Measurements from ENCODE around the gene MVB12A. TPM values are rescaled to one million over a fixed set of nuclear protein-coding genes. Genes with fewer than 3 reads are reported as not detected.
A peak's percentile ranks its signal among the peaks of the same experiment; 100 is the strongest.

MVB12A gene
- total RNA-seq, 6 donors from 2014 or later, result 25.1 to 55.2 (median 49.1) TPM

GRCh38 chr19:17460372-17461230 lies 40.8 kb downstream of the MVB12A start, which contains the start of gene NXNL1:
Gene NXNL1 (minus strand): TSS chr19:17460926. CDS start chr19:17460869, 57 bp downstream.
- ATAC-seq (ENCODE audit: low FRiP score in 2 of 2) (no peak), DNase-seq (peak in 1 of 2 donors; percentile 42)
- TF ChIP-seq CTCF (IDR thresholded peaks at IDR 0.05), result no peak
- Histone ChIP-seq H3K4me1 (peaks cover 2 to 6% (median 4%) of the 10 kb centered on the region in 4 donors), H3K27me3 (peaks cover 0 to 11% (median 6%) of the 10 kb centered on the region in 4 donors), H3K4me3 (no peak within 1 kb of the TSS), H3K9me3 (no peaks in the 10 kb centered on the region), H3K36me3 (no peaks in the 10 kb centered on the region), H3K27ac (no peak within 1 kb of the TSS)
- 79 to 87% methylated on average over 24 to 26 of the region's 26 CpGs for WGBS, 2 donors

GRCh38 chr19:17466487-17466850 lies 46.6 kb downstream of the MVB12A start:
- DNase-seq (no peak), ATAC-seq (ENCODE audit: low FRiP score in 2 of 2) (no peak)
- TF ChIP-seq EP300 (IDR thresholded peaks at IDR 0.05) (no peak), POLR2A (IDR thresholded peaks at IDR 0.05) (no peak), CTCF (IDR thresholded peaks at IDR 0.05) (peak in 1 of 6 experiments; percentile 10), POLR2AphosphoS5 (IDR thresholded peaks at IDR 0.05) (no peak)
- Histone ChIP-seq H3K27ac (no peak overlapping the region), H3K9me3 (no peaks in the 10 kb centered on the region), H3K4me3 (no peak overlapping the region), H3K4me1 (peaks cover 19 to 35% (median 23%) of the 10 kb centered on the region in 4 donors), H3K27me3 (no peaks in the 10 kb centered on the region), H3K36me3 (no peaks in the 10 kb centered on the region)
- WGBS, 2 donors, result 44 to 52% methylated on average over 6 of the region's 6 CpGs

GRCh38 chr19:17467471-17468301 lies 47.8 kb downstream of the MVB12A start:
- Histone ChIP-seq H3K27me3 (no peaks in the 10 kb centered on the region), H3K36me3 (no peaks in the 10 kb centered on the region), H3K9me3 (no peaks in the 10 kb centered on the region), H3K4me1 (peaks cover 19 to 47% (median 28%) of the 10 kb centered on the region in 4 donors), H3K27ac (peak overlapping the region in 3 of 4 donors; percentile 70 to 90 (median 87)), H3K4me3 (no peak overlapping the region)
- WGBS, 2 donors, result 65 to 80% methylated on average over 12 of the region's 12 CpGs
- ATAC-seq (ENCODE audit: low FRiP score in 2 of 2) (no peak), DNase-seq (no peak)
- no peak for TF ChIP-seq EP300 (IDR thresholded peaks at IDR 0.05)
- TF ChIP-seq CTCF (IDR thresholded peaks at IDR 0.05), result no peak

- peak overlapping the region in 3 of 4 donors; percentile 91 to 98 (median 97) for H3K4me3 ChIP-seq
- H3K27ac ChIP-seq, result peak overlapping the region; percentile 70 to 90 (median 86)
- H3K27me3 ChIP-seq, result no peaks in the 10 kb centered on the region
- ATAC-seq (ENCODE audit: low FRiP score in 2 of 2) (peak in 1 of 2 donors; percentile 23), DNase-seq (peak; percentile 76 to 86)
- H3K36me3 ChIP-seq, result no peaks in the 10 kb centered on the region
- H3K9me3 ChIP-seq, result no peaks in the 10 kb centered on the region
- peaks cover 23 to 55% (median 31%) of the 10 kb centered on the region in 4 donors for H3K4me1 ChIP-seq
- 66 to 90% methylated on average over 10 to 20 of the region's 25 CpGs for WGBS, 2 donors
- no peak for TF ChIP-seq CTCF (IDR thresholded peaks at IDR 0.05)
- TF ChIP-seq POLR2AphosphoS5 (IDR thresholded peaks at IDR 0.05), result peak in 1 of 2 donors; percentile 32
- no peak for TF ChIP-seq EP300 (IDR thresholded peaks at IDR 0.05)
- TF ChIP-seq POLR2A (IDR thresholded peaks at IDR 0.05), result peak in 1 of 4 donors; percentile 55
Measured at GRCh38 chr19:17468302-17469091, 48.6 kb downstream of the MVB12A start.
